Transverse colon (tissue), 4 donors: ENCODE results near the gene KIF20A. TPM values are rescaled to one million over a fixed set of nuclear protein-coding genes. Genes with fewer than 3 reads are reported as not detected.

ENCODE experiments used
- DNase-seq: peaks from one replicate; pipeline ENCODE4 v3.0.0-alpha.2; 2019
- H3K27ac ChIP-seq, 4 donors: fragments of 200-600 bp; sonication (generic); 2 replicates each; pipeline ENCODE4 v1.5.1; 2016 to 2018; ENCODE audit warnings: inconsistent platforms in 4 of 4
- H3K27me3 ChIP-seq: fragments of 200-600 bp; sonication (generic); 2 replicates; pipeline ENCODE4 v1.5.1; 2017; ENCODE audit warnings: inconsistent platforms
- H3K36me3 ChIP-seq, 4 donors: fragments of 200-600 bp; sonication (generic); 2 replicates each; pipeline ENCODE4 v1.5.1; 2017 to 2019; ENCODE audit warnings: inconsistent platforms in 4 of 4
- H3K4me1 ChIP-seq, 4 donors: fragments of 200-600 bp; sonication (generic); 2 replicates each; pipeline ENCODE4 v1.5.1; 2017 to 2020; ENCODE audit warnings: inconsistent platforms in 4 of 4
- H3K4me3 ChIP-seq, 4 donors: fragments of 200-600 bp; sonication (generic); 1 replicate in 1 of 4; 2 replicates in 3 of 4; pipeline versions ENCODE4 v1.5.1 to v1.6.1; 2017 to 2019; ENCODE audit warnings: inconsistent platforms in 4 of 4
- H3K9me3 ChIP-seq, 2 donors: fragments of 200-600 bp; sonication (generic); 2 replicates each; pipeline ENCODE4 v1.5.1; 2017 to 2019; ENCODE audit warnings: inconsistent platforms in 2 of 2
- EP300 ChIP-seq: sonication (generic); formaldehyde crosslinking; IDR thresholded peaks from one replicate; pipeline ENCODE4 v1.6.1; 2017; ENCODE audit warnings: antibody characterized with exemption, low read depth
- POLR2A ChIP-seq: fragments of 450-650 bp; IDR thresholded peaks from one replicate; pipeline ENCODE4 v1.6.1; 2016; ENCODE audit warnings: antibody characterized with exemption, mild to moderate bottlenecking, moderate library complexity
- POLR2AphosphoS5 ChIP-seq, 3 donors: sonication (generic); formaldehyde crosslinking; IDR thresholded peaks; one replicate each; pipeline ENCODE4 v1.6.1; 2016; ENCODE audit warnings: antibody characterized with exemption in 3 of 3
- WGBS, 2 donors: methylation state at CpG; one replicate each; pipeline ENCODE4 v1.1.5; 2018; ENCODE audit warnings: low coverage in 1 of 2; 5-methylcytosine and 5-hydroxymethylcytosine counted together
- in situ Hi-C, 4 donors: fragments of 200-750 bp; cut with MboI; loops; one replicate each; pipeline versions ENCODE4 v1.15.0 to v1.15.1; 2017; ENCODE audit warnings: low sequenced_read_pairs in 3 of 4, low pct_ligation_motif_present in 1 of 4, low pct_unique_long_range_greater_than_20kb in 1 of 4
- intact Hi-C: fragments of 100-400 bp; cut with DNase I; formaldehyde crosslinking; loops from one replicate; pipeline ENCODE4 v1.15.1; 2023; ENCODE audit warnings: low total_unique reads
- total RNA-seq, 4 donors: library from RNA; depleted of rRNA; stranded (reverse); fragments of >200 nt; gene quantifications; one replicate each; pipeline ENCODE4 v1.1.0, GENCODE V29; 2016
- TF ChIP-seq, protein P1 (sequence below), 5 experiments: fragments of 200-600 bp in 3 of 5; fragments of 450-650 bp in 2 of 5; sonication (generic) in 3 of 5; IDR thresholded peaks; 1 replicate in 2 of 5; 2 replicates in 3 of 5; pipeline ENCODE4 v1.5.1; 2016 to 2017; ENCODE audit warnings: antibody characterized with exemption in 5 of 5, inconsistent platforms in 3 of 5, mild to moderate bottlenecking in 2 of 5, moderate library complexity in 1 of 5

Gene KIF20A
- total RNA-seq, 4 donors from 2014 or later = 1.9 to 5.0 (median 1.9) TPM; not detected in 1

DNA sequence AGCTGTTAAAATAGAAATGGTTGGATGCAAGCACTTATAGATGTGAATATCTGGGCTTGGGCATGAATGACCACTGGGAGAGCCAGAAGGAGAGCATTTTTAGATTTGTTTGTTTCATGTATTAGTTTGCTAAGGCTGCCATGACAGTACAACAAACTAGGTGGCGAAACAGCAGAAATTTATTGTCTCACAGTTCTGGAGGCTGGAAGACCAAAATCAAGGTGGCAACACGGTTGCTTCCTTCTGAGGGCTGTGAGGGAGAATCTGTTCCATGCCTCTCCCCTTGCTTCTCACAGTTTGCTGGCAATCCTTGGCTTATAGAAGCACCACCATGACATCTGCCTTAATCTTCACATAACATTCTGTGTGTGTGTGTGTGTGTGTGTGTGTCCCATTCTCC, 54.4 kb downstream of the KIF20A start:
- WGBS, 2 donors = 77% methylated on average over 2 of the region's 2 CpGs; no CpG with 5 or more reads in 1 of the 2 donors
- no peak for DNase-seq
- TF ChIP-seq POLR2A (no peak), EP300 (no peak)
- in situ Hi-C loops = no loop called here
- H3K27me3 ChIP-seq = peaks cover 5% of the 10 kb centered on the region
- H3K4me1 ChIP-seq = peaks cover 0 to 5% (median 2%) of the 10 kb centered on the region in 4 donors
- H3K27ac ChIP-seq = no peak overlapping the region
- H3K9me3 ChIP-seq = no peaks in the 10 kb centered on the region
- H3K36me3 ChIP-seq = no peaks in the 10 kb centered on the region
- H3K4me3 ChIP-seq = no peak overlapping the region
- intact Hi-C loops = no loop called here

- no peak overlapping the region for H3K27ac ChIP-seq
- H3K4me1 ChIP-seq = peaks cover 0 to 5% (median 2%) of the 10 kb centered on the region in 4 donors
- no peak for TF ChIP-seq EP300
- TF ChIP-seq POLR2A = no peak
- no peak for TF ChIP-seq POLR2AphosphoS5 (IDR thresholded peaks at IDR 0.05)
- TF ChIP-seq, protein P1, sequence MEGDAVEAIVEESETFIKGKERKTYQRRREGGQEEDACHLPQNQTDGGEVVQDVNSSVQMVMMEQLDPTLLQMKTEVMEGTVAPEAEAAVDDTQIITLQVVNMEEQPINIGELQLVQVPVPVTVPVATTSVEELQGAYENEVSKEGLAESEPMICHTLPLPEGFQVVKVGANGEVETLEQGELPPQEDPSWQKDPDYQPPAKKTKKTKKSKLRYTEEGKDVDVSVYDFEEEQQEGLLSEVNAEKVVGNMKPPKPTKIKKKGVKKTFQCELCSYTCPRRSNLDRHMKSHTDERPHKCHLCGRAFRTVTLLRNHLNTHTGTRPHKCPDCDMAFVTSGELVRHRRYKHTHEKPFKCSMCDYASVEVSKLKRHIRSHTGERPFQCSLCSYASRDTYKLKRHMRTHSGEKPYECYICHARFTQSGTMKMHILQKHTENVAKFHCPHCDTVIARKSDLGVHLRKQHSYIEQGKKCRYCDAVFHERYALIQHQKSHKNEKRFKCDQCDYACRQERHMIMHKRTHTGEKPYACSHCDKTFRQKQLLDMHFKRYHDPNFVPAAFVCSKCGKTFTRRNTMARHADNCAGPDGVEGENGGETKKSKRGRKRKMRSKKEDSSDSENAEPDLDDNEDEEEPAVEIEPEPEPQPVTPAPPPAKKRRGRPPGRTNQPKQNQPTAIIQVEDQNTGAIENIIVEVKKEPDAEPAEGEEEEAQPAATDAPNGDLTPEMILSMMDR (IDR thresholded peaks at IDR 0.05) = no peak
- H3K27me3 ChIP-seq = peaks cover 19% of the 10 kb centered on the region
- 84% methylated on average over 2 of the region's 2 CpGs; no CpG with 5 or more reads in 1 of the 2 donors for WGBS, 2 donors
- intact Hi-C loops (loop anchor here (1.0 kb wide), 1 partner anchor 9 kb away; no protein-coding TSS in a partner anchor), in situ Hi-C loops (no loop called here)
- no peaks in the 10 kb centered on the region for H3K9me3 ChIP-seq
- DNase-seq = no peak
- no peak overlapping the region for H3K4me3 ChIP-seq
- no peaks in the 10 kb centered on the region for H3K36me3 ChIP-seq
Measured at GRCh38 chr5:138234651-138235050, 55.7 kb downstream of the KIF20A start.

Other genes with a start within 250 kb of the KIF20A start
- gene FAM13B, start 146.0 kb upstream of the KIF20A start, total RNA-seq = 10 to 100 TPM; 18.7 to 46.7 (median 23.0) TPM
- gene WNT8A, start 95.1 kb upstream of the KIF20A start, total RNA-seq = not detected
- not detected for gene NME5, start 39.7 kb upstream of the KIF20A start, total RNA-seq
- 100 to 1,000 TPM in 1 of 4 donors, 10 to 100 TPM in 3; 31.0 to 168 (median 47.7) TPM for gene BRD8, start 482 bp upstream of the KIF20A start, total RNA-seq
- 10 to 100 TPM in 3 of 4 donors, 1 to 10 TPM in 1; 2.6 to 90.9 (median 12.8) TPM for gene CDC23, start 34.2 kb downstream of the KIF20A start, total RNA-seq
- gene GFRA3, start 95.5 kb downstream of the KIF20A start, total RNA-seq = 1 to 10 TPM in 1 of 4 donors, under 1 TPM in 2, not detected in 1; 0.48 to 3.4 (median 0.55) TPM
- gene CDC25C, start 152.7 kb downstream of the KIF20A start, total RNA-seq = 1 to 10 TPM in 1 of 4 donors, under 1 TPM in 2, not detected in 1; 0.32 to 2.8 (median 0.68) TPM
- gene FAM53C, start 159.2 kb downstream of the KIF20A start, total RNA-seq = 10 to 100 TPM in 3 of 4 donors, 1 to 10 TPM in 1; 5.2 to 27.7 (median 14.0) TPM
- 100 to 1,000 TPM in 1 of 4 donors, 10 to 100 TPM in 3; 60.8 to 101 (median 76.6) TPM for gene KDM3B, start 173.6 kb downstream of the KIF20A start, total RNA-seq